Activated naive CD4-positive, alpha-beta T cell (primary cell): Measurements from ENCODE around the gene GRAMD2B.
"Not testable (repeated sequence)": the region's sequence is repeated elsewhere in the genome, so short reads cannot be mapped to it uniquely, and the experiment has no call there.

Experiments
- DNase-seq, 4 experiments: peaks; one replicate each; lab custom pipeline; 2025; lab: John Stamatoyannopoulos, UW

GRAMD2B gene

GRCh38 chr5:126422994-126423788 is at the start of gene GRAMD2B:
TSS of gene GRAMD2B (plus strand) at chr5:126423409. CDS start at chr5:126423607, 198 bp downstream.
- DNase-seq: peak in 3 of 4 experiments; percentile 15 to 39 (median 27)

- no peak for DNase-seq
These were observed 49.1 kb upstream of the GRAMD2B start for GRCh38 chr5:126374109-126374416.

- DNase-seq: no peak
These were observed 46.8 kb upstream of the GRAMD2B start for GRCh38 chr5:126376443-126376842.

- no peak for DNase-seq
These were observed 45.8 kb upstream of the GRAMD2B start for GRCh38 chr5:126377424-126377823.

- not testable (repeated sequence) for DNase-seq
These were observed 42.9 kb upstream of the GRAMD2B start for GRCh38 chr5:126380316-126380715.

GRCh38 chr5:126383246-126383645 is 40.0 kb upstream of the GRAMD2B start:
- no peak for DNase-seq

- DNase-seq: no peak
These were observed 39.4 kb upstream of the GRAMD2B start for GRCh38 chr5:126383776-126384175.

GRCh38 chr5:126384985-126385384 is 38.2 kb upstream of the GRAMD2B start:
- no peak for DNase-seq

- DNase-seq: no peak
These were observed 37.4 kb upstream of the GRAMD2B start for GRCh38 chr5:126385524-126386502.

- no peak for DNase-seq
These were observed 34.0 kb upstream of the GRAMD2B start for GRCh38 chr5:126389179-126389578.

GRCh38 chr5:126390051-126390450 is 33.2 kb upstream of the GRAMD2B start:
- no peak for DNase-seq

GRCh38 chr5:126391386-126391785 is 31.8 kb upstream of the GRAMD2B start:
- no peak for DNase-seq

- DNase-seq: no peak
These were observed 28.9 kb upstream of the GRAMD2B start for GRCh38 chr5:126394211-126394788.

- no peak for DNase-seq
These were observed 28.0 kb upstream of the GRAMD2B start for GRCh38 chr5:126395198-126395597.

GRCh38 chr5:126395605-126396004 is 27.6 kb upstream of the GRAMD2B start:
- no peak for DNase-seq

- not testable (repeated sequence) for DNase-seq
These were observed 26.5 kb upstream of the GRAMD2B start for GRCh38 chr5:126396721-126397120.

GRCh38 chr5:126398791-126399190 is 24.4 kb upstream of the GRAMD2B start:
- DNase-seq: no peak

- no peak for DNase-seq
These were observed 22.5 kb upstream of the GRAMD2B start for GRCh38 chr5:126400621-126401251.

GRCh38 chr5:126402621-126403555 is 20.3 kb upstream of the GRAMD2B start:
- DNase-seq: no peak

- DNase-seq: no peak
These were observed 19.3 kb upstream of the GRAMD2B start for GRCh38 chr5:126403876-126404275.

GRCh38 chr5:126410623-126411022 is 12.6 kb upstream of the GRAMD2B start:
- no peak for DNase-seq
